ENCODE results near the gene ATP9B.

Gene ATP9B

DNA sequence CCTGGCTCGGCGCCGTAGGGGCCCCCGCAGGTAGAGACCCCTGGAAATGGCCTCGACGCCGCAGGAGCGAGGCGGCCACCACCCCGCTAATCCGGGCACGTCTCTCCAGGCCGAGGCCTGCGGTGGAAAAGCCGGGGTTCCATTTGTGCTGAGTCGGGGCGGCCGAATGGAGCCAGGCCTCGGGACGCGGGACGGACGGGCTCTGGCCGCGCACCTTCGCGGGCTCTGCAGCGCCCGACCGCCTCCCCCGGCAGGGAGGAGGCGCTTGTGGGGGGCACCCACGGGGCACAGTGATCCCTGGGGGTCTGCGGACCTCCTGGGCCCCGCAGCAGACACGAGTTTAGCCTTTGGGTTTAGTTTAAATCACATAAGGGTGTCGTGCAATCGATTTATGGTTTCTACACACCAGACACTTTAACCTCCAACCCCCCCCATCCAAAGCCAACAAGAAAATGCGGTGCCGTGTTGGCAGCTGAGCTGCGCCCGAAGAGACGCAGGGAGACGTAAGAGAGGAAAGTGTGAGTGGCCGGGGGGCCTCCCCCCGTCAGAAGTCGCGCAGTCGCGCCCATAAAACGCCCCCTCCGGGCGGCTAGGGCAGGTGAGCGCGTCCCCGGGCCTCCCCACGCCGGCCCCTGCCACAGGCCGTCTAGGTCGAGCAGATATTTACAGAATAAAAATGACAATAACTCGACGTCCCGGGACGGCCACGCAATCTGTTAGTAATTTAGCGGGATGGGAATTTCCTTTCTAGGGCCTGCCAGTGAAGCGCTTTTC lies 325.5 kb downstream of the ATP9B start:
- peak; percentile 25 for DNase-seq (ENCODE audit: low spot score)
- no peak for TF ChIP-seq CTCF (conservative IDR thresholded peaks at IDR 0.05; ENCODE audit: low read depth)
- ChIA-PET POLR2A (ENCODE audit: low non-redundant PET) (no interaction called here), CTCF (no interaction called here)
- H3K27ac ChIP-seq, result peak overlapping the region; percentile 98

GRCh38 chr18:79395308-79395640 lies 326.1 kb downstream of the ATP9B start:
- DNase-seq (ENCODE audit: low spot score), result no peak
- peak overlapping the region; percentile 98 for H3K27ac ChIP-seq
- ChIA-PET POLR2A (ENCODE audit: low non-redundant PET) (no interaction called here), CTCF (no interaction called here)
- no peak for TF ChIP-seq CTCF (conservative IDR thresholded peaks at IDR 0.05; ENCODE audit: low read depth)

DNA sequence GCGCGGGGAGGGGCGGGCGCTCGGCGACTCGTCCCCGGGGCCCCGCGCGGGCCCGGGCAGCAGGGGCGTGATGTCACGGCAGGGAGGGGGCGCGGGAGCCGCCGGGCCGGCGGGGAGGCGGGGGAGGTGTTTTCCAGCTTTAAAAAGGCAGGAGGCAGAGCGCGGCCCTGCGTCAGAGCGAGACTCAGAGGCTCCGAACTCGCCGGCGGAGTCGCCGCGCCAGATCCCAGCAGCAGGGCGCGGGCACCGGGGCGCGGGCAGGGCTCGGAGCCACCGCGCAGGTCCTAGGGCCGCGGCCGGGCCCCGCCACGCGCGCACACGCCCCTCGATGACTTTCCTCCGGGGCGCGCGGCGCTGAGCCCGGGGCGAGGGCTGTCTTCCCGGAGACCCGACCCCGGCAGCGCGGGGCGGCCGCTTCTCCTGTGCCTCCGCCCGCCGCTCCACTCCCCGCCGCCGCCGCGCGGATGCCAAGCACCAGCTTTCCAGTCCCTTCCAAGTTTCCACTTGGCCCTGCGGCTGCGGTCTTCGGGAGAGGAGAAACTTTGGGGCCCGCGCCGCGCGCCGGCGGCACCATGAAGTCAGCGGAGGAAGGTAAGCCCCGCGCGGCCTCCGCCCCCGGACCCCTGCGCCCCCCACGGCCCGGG lies 326.7 kb downstream of the ATP9B start, which contains the start of gene NFATC1:
NFATC1 (plus strand) TSS at position 170 of the 644 bp plus-strand sequence; CDS start at position 465, 295 bp downstream.
- H3K27ac ChIP-seq, result peak within 1 kb of the TSS; percentile 98
- peak; percentile 62 for DNase-seq (ENCODE audit: low spot score)
- TF ChIP-seq CTCF (conservative IDR thresholded peaks at IDR 0.05; ENCODE audit: low read depth), result no peak
- CTCF ChIA-PET, result interaction anchor here (0.6 to 1.0 kb wide), 3 partner anchors 15 to 132 kb away, joined by 3 to 5 read pairs (median 3); no protein-coding TSS in a partner anchor
- POLR2A ChIA-PET (ENCODE audit: low non-redundant PET), result no interaction called here

DNA sequence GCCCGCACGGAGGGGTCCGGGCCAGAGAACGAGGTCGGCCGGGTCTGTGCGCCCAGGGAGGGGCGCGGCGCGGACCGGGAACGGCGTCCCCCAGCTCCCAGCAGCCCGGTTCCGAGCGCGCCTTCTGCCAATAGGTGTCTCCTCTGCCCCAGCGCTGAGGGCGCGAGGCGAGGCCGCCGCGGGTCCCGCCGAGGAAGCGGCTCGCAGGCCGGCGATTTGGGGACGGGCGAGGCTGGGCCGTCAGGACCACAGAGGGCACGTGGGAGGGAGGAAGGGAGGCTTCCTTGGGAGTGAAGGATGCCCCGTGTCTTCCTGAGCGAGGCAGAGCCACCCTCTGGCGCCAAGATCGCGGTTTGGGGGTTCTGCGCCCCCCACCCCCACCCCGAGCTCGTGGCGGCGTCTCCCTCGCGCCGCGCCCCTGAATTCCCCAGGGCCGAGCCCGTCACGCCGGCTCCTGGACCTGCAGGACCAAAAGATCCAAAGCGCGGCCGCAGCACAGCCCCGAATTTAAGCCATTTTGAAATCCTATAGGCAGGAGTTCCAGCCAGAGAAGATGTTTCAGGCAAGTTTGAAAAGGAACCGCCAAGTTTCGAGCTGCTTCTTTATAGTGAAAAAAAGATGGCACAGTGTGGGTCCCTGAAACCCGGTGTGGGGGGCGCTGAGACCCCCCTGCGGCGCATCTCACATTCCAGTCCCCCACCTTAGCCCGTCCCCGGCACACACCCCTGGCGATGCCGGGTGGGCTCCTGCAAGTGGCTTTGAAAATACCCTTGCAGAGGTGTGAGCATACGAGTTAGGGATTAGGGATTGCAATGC lies 327.4 kb downstream of the ATP9B start:
- DNase-seq (ENCODE audit: low spot score), result peak; percentile 43
- CTCF ChIA-PET, result interaction anchor here (0.6 to 1.0 kb wide), 3 partner anchors 16 to 132 kb away, joined by 3 to 5 read pairs (median 3); no protein-coding TSS in a partner anchor
- peak overlapping the region; percentile 98 for H3K27ac ChIP-seq
- TF ChIP-seq CTCF (conservative IDR thresholded peaks at IDR 0.05; ENCODE audit: low read depth), result peak; percentile 69
- POLR2A ChIA-PET (ENCODE audit: low non-redundant PET), result no interaction called here

DNA sequence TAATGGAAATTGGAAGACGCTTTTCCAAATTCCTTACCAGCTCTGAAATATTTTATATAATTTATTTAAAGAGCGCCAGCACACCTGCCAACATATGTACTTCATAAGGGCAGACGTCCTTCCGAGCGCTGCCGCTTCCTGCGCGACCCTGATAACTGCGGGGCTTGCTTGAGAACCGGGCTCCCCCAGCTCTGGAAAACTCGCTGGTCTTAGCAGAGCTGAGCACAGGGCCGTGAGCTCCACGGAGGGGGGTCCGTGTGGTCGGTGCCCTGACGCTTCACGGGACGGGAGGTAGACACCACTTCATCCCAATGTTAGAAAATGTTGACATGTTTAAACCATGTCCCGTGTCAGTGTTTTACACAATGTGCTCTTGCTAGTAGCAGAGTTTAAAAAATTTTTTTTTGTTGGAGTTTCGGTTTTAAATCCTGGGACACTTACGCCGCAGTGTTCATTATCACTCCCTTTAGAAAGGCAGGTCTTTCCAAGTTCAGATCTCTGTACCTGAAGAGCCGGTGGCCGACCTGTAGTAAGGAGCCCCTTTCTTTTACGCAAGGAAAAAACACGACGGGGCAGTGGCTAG lies 328.1 kb downstream of the ATP9B start:
- TF ChIP-seq CTCF (conservative IDR thresholded peaks at IDR 0.05; ENCODE audit: low read depth), result no peak
- POLR2A ChIA-PET (ENCODE audit: low non-redundant PET), result no interaction called here
- CTCF ChIA-PET, result no interaction called here
- H3K27ac ChIP-seq, result peak overlapping the region; percentile 98; the same call in 1 of the 2 replicates
- DNase-seq (ENCODE audit: low spot score), result no peak

Data from RWPE1 (cell line).